ENCODE data around the gene DAO. TPM values are rescaled to one million over a fixed set of nuclear protein-coding genes. Genes with fewer than 3 reads are reported as not detected.
A peak's percentile ranks its signal among the peaks of the same experiment; 100 is the strongest.

Gene DAO
- total RNA-seq, 1 experiment from 2014 or later = not detected

DNA sequence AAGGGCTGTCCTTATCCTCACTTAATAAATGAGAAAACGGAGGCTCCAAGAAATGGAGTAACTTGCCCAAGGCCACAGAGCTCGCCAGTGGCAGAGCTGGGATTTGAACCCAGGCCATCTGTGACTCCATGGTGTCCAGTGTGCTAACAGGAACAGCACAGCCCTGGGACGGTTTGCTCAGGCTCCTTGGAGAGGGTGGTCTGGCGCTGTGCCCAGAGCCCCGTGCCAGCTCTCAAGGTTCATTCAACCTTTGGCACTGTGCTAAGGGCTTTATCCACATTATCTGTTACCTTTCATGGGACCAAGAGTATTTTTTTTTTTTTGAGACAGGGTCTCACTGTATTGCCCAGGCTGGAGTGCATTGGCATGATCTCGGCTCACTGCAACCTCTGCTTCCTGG is 8.1 kb downstream of the DAO start:
- H3K4me1 ChIP-seq (ENCODE audit: insufficient read depth, low read length, poor library complexity, severe bottlenecking) = no peaks in the 10 kb centered on the region
- H3K27me3 ChIP-seq (replicated peaks; ENCODE audit: insufficient read depth, low read depth, low read length, poor library complexity) = no peaks in the 10 kb centered on the region
- no peaks in the 10 kb centered on the region for H3K36me3 ChIP-seq (ENCODE audit: insufficient read depth, low read length, poor library complexity, severe bottlenecking)
- POLR2A ChIA-PET (ENCODE audit: low non-redundant PET) = no interaction called here
- TF ChIP-seq, protein P1, sequence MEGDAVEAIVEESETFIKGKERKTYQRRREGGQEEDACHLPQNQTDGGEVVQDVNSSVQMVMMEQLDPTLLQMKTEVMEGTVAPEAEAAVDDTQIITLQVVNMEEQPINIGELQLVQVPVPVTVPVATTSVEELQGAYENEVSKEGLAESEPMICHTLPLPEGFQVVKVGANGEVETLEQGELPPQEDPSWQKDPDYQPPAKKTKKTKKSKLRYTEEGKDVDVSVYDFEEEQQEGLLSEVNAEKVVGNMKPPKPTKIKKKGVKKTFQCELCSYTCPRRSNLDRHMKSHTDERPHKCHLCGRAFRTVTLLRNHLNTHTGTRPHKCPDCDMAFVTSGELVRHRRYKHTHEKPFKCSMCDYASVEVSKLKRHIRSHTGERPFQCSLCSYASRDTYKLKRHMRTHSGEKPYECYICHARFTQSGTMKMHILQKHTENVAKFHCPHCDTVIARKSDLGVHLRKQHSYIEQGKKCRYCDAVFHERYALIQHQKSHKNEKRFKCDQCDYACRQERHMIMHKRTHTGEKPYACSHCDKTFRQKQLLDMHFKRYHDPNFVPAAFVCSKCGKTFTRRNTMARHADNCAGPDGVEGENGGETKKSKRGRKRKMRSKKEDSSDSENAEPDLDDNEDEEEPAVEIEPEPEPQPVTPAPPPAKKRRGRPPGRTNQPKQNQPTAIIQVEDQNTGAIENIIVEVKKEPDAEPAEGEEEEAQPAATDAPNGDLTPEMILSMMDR (conservative IDR thresholded peaks at IDR 0.05; ENCODE audit: low read depth, low read length) = no peak
- TF ChIP-seq EZH2 (IDR thresholded peaks at IDR 0.05; ENCODE audit: borderline replicate concordance, low read depth, low read length, poor library complexity, severe bottlenecking) = no peak
- no peak overlapping the region for H3K4me3 ChIP-seq (ENCODE audit: low read depth, low read length, poor library complexity, severe bottlenecking)
- CTCF ChIA-PET = no interaction called here
- no peak overlapping the region for H3K27ac ChIP-seq (ENCODE audit: low read depth, low read length, poor library complexity, severe bottlenecking)
- H3K9me3 ChIP-seq (ENCODE audit: low read depth, low read length, poor library complexity, severe bottlenecking) = no peaks in the 10 kb centered on the region
- intact Hi-C loops (cut with micrococcal nuclease; ENCODE audit: unreplicated experiment) = no loop called here
- DNase-seq (ENCODE audit: low spot score) = no peak
- no TSS peak for BruUV-seq (replicated peaks)

DNA sequence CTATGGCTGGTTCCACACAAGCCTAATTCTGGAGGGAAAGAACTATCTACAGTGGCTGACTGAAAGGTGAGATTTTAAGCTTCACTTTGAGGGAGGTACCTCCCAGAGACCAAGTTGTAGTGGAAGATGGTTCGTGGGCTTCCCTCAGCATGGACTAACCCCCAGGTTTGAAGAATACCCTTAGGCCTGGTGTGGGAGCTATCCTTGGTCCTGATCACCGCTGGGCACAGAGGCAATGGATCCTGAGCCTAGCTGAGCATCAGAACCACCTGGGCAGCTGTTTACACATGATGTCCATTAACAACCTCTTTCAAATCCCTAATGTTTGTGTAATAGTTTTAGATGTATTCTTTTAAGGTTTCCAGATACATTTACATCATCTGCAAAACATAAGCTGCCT is 10.3 kb downstream of the DAO start:
- Histone ChIP-seq H3K27ac (ENCODE audit: low read depth, low read length, poor library complexity, severe bottlenecking) (no peak overlapping the region), H3K36me3 (ENCODE audit: insufficient read depth, low read length, poor library complexity, severe bottlenecking) (no peaks in the 10 kb centered on the region), H3K4me3 (ENCODE audit: low read depth, low read length, poor library complexity, severe bottlenecking) (no peak overlapping the region), H3K4me1 (ENCODE audit: insufficient read depth, low read length, poor library complexity, severe bottlenecking) (no peaks in the 10 kb centered on the region), H3K27me3 (replicated peaks; ENCODE audit: insufficient read depth, low read depth, low read length, poor library complexity) (no peaks in the 10 kb centered on the region), H3K9me3 (ENCODE audit: low read depth, low read length, poor library complexity, severe bottlenecking) (no peaks in the 10 kb centered on the region)
- peak; percentile 19 for DNase-seq (ENCODE audit: low spot score)
- POLR2A ChIA-PET (ENCODE audit: low non-redundant PET) = no interaction called here
- no TSS peak for BruUV-seq (replicated peaks)
- CTCF ChIA-PET = no interaction called here
- intact Hi-C loops (cut with micrococcal nuclease; ENCODE audit: unreplicated experiment) = no loop called here
- TF ChIP-seq, protein P1 (conservative IDR thresholded peaks at IDR 0.05; ENCODE audit: low read depth, low read length) = no peak

DNA sequence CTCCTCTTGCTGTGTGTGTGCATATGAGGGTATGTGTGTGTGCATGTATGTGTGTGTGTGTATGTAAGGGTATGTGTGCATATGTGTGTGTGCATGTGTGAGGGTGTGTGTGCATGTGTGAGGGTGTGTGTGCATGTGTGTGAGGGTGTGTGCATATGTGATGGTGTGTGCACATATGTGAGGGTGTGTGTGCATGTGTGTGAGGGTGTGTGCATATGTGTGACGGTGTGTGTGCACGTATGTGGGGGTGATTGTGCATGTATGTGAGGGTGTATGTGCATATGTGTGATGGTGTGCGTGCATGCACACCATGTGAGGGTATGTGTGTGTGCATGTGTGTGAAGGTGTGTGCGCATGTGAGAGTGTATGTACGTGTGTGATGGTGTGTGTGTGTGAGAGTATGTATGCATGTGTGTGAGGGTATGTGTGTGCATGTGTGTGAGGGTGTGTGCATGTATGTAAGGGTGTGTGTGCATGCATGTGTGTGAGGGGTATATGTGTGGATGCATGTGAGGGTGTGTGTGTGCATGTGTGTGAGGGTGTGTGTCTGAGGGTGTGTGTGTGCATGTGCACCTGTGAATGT is 15.4 kb downstream of the DAO start:
- CTCF ChIA-PET = no interaction called here
- DNase-seq (ENCODE audit: low spot score) = no peak

More for the DNA sequence above, 15.4 kb downstream of the DAO start:
- H3K27me3 ChIP-seq (replicated peaks; ENCODE audit: insufficient read depth, low read depth, low read length, poor library complexity) = peaks cover 3% of the 10 kb centered on the region
- no TSS peak for BruUV-seq (replicated peaks)
- no peaks in the 10 kb centered on the region for H3K4me1 ChIP-seq (ENCODE audit: insufficient read depth, low read length, poor library complexity, severe bottlenecking)
- no peak overlapping the region for H3K27ac ChIP-seq (ENCODE audit: low read depth, low read length, poor library complexity, severe bottlenecking)
- no peak overlapping the region for H3K4me3 ChIP-seq (ENCODE audit: low read depth, low read length, poor library complexity, severe bottlenecking)
- no peaks in the 10 kb centered on the region for H3K36me3 ChIP-seq (ENCODE audit: insufficient read depth, low read length, poor library complexity, severe bottlenecking)
- intact Hi-C loops (cut with micrococcal nuclease; ENCODE audit: unreplicated experiment) = no loop called here
- H3K9me3 ChIP-seq (ENCODE audit: low read depth, low read length, poor library complexity, severe bottlenecking) = no peaks in the 10 kb centered on the region
- POLR2A ChIA-PET (ENCODE audit: low non-redundant PET) = no interaction called here
- no peak for TF ChIP-seq EZH2 (IDR thresholded peaks at IDR 0.05; ENCODE audit: borderline replicate concordance, low read depth, low read length, poor library complexity, severe bottlenecking)
- TF ChIP-seq, protein P1 (conservative IDR thresholded peaks at IDR 0.05; ENCODE audit: low read depth, low read length) = no peak
